NCI-H82 (cell line): Measurements from ENCODE around the gene S100A2.
A peak's percentile ranks its signal among the peaks of the same experiment; 100 is the strongest.

Experiments
- DNase-seq: peaks from one replicate; lab custom pipeline; 2025; lab: John Stamatoyannopoulos, UW

Gene S100A2

DNA sequence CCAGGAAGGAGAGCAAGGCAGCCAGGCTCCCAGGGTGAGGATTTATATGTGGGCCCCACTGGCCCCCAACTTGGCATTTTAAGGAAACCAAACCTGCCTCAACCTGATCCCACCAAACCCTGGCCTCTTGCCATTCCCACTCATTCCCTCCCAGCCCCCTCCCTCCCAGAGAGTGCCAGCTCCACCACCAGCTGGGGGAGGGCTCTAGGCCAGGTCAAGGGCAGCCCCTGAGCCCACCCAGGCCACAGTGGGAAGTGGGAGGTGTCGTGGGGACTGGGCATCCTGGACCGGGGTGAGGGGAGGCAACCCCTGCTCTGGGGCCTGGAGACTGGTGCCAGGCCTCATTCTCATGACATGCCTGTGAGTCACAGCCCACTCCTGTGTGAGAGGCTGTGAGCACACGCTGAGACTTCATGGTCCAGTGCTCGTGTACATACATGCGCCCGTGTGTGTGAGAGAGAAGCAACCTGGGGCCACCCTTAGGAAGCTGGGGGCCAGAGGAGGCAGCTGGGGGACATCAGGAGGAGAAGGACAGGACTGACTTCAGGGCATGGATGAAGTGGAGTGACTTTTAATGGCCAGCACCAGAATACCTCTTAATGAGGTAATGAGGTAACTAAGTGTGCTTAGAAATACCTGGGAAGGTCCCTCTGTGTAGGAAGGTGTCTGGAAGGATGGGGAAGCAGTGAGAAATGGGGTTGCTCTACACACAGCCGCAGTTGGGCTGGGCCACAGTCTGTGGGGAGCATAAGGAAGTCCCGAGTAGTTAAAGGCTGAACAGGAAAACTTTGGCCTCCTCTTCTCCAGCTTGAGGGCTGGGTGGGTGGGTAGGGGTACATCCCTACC, at the start of gene S100A2:
TSS of gene S100A2 (minus strand) at position 316 of the 846 bp plus-strand sequence. CDS start 1,967 bp downstream, outside the sequence.
- DNase-seq = peak; percentile 58

DNA sequence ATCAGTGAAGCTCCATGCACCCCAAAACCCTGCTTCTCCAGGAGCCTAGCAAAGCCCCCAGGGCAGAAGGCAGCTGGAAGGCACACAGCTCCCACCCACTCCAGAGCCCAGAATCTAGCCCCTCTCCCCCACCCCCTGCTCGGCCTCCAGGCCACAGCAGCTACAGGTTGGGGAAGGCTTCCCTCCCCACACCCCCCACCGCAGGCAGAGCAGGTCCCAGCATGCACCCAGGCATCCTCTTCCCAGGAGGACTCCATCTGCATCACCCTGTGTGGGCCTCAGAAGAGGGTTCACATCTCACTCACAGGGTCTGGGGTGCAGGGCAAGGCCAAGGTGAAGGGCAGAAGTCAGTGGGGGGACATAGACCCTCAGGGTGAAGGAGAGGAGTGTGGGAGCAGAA, 49.8 kb upstream of the S100A2 start:
- no peak for DNase-seq

DNA sequence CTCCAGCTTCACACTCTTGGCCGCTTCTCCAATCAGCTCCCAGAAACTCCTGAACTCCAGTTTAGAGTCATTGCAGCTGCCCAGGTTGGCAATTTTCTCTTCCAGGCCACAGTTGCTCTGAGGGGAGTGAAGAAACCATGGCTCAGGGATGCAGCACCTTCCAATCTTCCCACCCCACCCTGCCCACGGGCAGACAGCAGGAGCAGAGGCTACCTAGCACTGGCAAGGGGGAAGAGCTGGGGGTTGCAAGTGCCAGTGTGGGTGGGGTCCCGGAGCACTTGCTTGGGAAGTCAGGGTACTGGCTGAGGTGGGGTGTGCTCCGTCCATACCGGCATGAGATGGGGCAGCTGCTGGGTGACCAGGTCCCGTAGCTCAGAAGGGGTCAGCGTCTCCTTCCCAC, 49.3 kb upstream of the S100A2 start:
- no peak for DNase-seq

DNA sequence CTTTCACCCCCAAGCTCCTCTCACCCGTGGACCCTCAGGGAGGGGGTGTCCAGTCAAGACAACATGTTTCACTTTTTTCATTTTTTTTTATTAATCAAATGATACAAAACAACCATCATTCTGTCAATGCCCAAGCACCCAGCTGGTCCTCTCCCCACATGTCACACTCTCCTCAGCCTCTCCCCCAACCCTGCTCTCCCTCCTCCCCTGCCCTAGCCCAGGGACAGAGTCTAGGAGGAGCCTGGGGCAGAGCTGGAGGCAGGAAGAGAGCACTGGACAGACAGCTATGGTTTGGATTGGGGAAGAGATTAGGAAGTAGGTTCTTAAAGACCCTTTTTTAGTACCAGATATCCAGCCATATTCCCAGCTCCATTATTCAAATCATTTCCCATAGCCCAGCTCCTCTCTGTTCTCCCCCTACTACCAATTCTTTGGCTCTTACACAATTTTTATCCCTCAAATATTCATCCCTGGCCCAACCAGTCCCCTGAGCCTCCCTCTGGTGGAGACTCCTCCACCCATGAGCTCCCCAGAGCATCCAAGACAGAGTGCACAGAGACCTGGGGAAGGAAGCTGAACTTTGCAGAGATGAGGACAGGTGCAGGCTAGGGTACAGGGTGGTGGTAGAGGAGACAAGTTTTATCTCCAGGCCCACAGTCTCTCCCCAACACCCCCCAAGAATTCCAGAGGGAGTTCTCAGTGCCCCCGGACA, 48.7 kb upstream of the S100A2 start:
- no peak for DNase-seq

DNA sequence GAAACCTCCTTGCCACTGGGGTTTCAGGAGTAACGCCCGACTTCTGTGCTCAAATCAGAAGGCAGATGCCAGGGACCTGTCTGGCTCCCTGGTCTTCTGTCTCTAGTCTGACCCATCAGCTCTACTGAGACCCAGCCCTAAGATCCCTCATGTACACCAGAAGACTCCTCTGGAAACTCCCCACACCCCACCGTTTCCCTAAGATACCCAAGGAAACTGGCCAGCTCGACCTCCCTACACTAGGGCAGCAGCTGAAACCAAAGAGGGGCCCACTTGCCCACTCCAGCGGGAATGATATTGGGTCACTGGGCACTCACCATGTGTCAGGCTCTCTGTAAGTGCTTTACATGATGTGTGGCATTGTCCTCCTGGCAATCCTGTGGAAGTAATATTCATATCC, 47.8 kb upstream of the S100A2 start:
- no peak for DNase-seq

DNA sequence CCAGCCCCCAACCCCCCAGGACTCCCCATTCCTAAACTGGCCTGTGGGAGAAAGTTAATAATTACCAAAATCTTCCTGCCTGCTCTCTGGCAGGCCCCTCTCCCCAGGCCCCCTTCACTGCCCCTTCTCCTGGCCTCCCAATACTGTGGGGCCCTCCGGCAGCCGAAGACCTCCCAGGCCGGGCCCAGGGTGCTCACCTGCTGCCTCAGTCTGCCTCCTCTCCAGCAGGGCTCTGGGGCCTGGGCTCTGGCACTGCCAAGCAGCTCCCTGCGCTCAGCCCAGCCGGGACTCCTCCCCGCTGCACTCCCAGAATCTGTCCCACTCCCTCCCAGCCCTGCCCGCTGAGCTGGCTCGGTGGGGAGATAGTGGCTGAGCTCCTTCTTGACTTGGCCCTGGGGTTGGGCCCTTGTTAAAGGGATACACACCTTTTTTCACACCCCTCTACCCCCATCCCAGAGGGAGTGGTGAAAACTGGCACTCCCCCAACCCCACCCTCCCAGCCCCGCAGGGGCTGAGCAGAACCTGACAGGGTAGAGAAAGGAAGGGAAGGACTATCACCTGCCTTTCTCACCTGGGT, 47.2 kb upstream of the S100A2 start, which contains the start of gene S100A16:
TSS of gene S100A16 (minus strand) at position 383 of the 577 bp plus-strand sequence. CDS start 4,986 bp downstream, outside the sequence.
- no peak for DNase-seq

DNA sequence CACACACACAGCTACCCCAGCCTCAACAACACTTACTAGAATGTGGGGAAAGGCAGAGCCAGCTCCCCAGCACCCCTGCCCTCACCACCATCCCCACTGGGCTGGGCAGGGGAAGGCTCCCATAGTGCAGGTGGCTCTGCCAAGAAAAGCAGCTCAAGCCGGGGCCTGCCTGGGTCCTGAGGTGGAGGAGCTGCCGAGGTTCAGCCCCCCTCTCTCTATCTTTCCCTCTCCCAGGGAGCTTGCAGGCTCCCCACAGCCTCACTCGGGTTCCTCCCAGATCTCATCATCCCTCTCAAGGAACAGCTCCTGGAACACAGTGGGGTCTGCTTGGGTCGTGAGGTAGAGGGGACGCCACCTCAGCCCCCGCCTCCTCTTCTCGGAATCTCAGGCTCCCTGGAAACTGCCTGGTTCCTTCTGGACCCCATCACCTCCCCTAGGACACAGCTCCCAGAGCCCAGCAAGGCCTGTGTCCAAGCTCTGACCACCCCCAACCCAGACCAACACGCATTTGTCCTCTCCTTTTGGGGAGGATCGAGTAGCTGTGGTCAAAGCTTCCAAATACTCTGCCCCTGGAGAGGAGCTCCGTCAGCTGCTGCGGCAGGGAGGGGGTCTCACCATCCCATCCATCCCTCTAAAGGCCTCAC, 46.6 kb upstream of the S100A2 start:
- no peak for DNase-seq

DNA sequence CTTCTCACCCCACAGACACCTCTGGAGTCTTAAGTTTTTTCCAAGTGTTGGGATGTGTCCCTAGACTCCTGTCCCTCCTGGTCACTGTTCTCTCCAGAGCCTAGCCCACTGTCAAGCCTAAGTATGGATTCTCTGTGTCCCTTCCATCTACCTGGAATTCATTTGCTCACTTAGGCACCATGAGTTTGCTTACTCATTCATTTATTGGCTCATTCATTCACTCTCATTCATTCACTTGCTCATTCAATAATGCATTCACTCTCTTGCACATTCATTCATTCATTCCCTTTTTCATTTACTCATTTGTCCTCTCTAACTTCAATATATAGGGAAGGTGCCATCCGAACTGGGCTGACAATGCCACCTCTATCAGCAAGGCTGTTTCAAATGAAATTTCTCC, 45.7 kb upstream of the S100A2 start:
- DNase-seq = no peak

DNA sequence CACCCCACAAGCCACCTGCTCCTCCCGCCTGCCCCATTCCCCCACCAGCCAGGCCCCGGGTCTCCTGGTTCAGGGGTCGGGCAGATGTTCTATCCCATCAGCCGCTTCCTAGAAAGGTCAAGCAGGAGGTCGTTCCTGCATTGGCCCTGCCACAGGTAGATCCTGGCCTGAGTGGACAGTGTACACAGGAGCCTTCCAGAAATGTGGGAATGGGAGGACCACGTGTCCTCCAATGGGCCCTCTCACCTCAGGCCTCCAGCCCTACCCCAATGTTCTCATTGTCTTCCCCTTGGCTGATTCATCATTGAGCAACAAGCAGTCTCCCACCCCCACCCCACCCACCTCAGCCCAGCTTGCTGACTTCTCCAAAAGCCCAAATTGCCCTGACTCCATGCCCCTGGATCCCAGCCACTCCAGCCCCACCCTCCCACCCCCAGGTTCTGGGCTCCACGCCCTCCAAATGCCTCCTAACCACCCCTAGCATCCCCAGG, 45.2 kb upstream of the S100A2 start:
- no peak for DNase-seq

DNA sequence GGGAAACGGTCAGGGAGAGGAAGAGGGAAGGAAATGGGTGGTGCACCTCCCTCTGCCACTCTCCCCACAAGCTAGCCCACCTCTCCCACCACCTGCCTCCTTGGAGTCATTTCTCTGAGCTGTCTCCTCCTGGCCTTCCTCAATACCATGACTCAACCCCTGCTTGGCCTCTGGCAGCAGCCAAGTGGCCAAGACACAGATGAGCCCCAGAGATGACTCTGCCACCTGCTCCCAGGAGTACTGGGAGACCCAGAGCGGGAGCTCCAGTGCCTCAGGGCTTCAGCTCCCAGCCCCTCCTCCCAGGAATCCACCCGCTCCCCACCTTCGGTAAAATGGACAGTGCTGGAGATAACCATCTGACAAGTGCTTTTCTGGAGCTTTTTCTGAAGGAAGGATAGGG, 44.7 kb upstream of the S100A2 start:
- DNase-seq = no peak

DNA sequence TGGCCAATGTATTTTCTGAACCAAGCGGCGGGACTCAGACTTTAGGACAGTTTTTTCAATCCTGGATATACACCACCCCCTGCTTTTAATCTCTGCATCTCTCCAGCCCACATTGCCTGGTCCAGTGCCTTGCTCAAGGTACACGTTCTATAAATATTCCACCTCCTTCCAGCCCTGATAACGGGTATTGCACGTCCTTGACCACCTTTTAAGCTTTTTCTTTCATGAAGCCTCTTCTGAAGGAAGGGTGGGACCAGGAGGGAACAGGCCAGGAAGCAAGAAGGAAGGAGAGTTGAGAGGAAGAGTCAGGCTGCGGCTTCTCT, 43.9 kb upstream of the S100A2 start:
- DNase-seq = no peak

DNA sequence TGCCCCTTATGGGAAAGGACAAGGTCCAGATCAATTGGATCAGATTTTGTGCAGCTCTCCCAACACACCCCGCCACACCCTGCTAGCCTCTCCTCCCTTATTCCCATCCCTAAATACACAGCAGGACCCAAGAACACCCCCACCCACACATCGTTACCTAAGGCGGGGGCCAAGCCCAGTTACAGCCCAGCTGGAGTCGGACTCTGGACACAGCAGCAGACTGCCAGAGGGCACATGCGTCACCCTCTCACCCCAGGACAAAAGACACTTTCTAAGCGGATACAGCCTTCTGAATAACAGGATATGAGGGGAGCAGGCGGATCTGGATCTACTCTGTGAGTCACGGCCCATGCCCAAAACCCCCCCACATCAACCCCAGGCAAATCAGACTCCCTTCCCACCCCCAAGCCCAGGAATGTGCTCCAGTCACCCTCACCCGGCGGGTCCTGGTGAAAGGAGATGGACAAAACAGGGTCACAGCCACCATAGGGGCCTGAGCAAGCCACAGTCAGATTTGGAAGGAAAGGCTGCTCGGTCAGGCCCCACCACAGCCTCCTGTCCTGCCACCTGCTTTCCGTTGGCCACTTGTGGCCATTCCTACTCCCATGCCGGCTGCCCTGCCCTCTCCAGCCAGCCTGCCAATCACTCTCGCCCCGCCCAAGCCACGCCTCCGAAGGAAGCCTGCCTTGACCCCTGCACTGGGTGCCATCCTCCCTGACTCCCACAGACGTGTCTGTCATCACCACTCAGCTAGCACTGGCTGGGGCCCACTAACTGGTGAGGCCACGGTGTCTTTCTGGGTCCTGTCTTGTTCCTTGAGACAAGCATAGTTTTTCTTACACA, 43.3 kb upstream of the S100A2 start:
- no peak for DNase-seq

DNA sequence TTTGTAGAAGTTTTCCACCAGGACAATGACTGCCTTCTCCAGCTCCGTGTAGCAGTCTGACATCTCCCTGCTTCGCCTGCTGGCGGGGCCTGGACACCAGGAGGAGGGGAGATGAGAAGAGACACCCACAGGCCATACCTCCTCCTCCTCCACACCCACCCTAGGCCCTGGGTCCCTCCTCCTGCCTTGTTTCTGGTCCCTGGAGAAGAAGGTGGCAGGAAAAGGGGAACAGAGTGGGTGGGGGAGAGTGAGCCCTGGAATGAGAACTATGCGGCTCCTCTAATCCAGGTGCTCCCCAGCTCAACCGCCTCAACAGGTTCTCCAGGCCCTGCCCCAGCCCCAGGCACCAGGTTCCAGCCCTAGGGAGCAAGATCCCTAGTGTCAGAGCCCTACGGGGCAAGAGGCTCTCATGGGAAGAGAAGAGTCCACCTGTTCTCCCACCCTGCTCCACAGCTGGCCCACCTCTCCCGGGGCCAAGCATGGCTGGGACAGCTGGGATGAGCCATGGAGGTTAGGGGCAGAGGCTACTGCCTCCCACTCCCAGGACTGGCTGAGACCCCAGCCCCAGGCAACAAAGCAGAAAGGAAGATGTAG, 42.5 kb upstream of the S100A2 start:
- no peak for DNase-seq

DNA sequence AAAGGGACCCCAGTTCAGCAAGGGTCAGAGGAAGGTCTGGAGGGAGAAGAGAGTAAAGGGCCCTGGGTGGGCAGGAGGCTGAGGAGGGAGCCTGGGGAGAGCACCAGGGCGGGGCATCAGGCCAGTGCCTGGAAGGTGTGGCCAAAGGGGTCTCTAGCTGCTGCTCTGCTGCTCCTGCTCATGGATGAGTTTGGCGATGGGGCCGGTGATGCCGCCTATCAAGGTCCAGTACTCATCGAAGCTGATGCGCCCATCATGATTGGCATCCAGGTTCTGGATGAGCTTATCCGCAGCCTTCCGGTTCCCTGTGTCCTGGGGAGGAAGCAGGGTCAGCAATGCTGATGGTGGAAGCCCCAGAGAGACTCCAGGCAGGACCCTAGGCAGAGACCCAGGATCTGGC, 41.7 kb upstream of the S100A2 start:
- no peak for DNase-seq

DNA sequence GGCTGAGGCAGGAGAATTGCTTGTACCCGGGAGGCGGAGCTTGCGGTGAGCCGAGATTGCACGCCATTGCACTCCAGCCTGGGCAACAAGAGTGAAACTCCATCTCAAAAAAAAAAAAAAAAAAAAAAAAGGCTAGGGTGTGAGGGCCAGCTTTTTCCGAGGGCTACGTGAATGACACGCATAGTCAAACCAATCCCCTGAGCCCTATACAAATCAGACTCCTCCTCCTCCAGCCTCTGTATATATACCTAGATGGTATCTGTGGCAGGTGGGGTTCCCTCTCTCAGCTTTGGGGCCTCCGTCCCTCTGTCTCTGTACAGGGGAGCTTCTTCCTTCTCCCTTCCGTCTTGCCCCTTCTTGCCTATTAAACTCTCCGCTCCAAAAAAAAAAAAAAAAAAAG, 40.5 kb upstream of the S100A2 start:
- no peak for DNase-seq

DNA sequence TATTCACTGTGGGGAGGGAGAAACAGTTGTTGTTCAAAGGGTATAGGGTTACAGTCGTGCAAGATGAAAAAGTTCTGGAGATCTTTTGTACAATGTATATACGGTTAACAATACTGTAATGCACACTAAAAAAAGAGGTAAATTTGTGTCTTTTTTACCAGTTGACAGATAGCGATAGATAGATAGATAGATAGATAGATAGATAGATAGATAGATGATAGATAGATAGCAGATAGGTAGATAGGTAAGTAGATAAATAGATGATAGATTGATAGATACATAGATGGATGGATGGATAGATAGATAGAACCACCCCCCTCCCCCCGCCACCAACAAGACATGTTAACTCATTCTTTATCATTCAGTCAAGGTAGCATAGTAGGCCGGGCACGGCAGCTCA, 37.1 kb upstream of the S100A2 start:
- no peak for DNase-seq

DNA sequence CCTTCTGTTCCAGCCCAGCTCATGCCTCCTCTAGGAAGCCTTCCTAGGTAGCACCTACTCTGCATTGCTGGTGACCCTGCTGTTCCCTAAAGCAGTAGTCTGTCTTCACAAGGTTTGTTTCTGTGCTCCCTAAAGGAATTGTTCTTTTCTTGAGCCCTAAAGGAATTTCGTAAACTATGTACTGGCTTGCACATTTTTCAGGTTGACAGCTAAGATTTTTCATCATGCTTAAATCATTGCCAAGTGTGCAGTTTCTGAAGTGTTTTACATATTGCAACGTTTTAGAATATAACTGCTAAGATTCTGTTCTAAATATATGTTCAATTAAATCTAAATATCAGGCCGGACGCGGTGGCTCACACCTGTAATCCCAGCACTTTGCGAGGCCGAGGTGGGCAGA, 34.2 kb upstream of the S100A2 start:
- DNase-seq = no peak

DNA sequence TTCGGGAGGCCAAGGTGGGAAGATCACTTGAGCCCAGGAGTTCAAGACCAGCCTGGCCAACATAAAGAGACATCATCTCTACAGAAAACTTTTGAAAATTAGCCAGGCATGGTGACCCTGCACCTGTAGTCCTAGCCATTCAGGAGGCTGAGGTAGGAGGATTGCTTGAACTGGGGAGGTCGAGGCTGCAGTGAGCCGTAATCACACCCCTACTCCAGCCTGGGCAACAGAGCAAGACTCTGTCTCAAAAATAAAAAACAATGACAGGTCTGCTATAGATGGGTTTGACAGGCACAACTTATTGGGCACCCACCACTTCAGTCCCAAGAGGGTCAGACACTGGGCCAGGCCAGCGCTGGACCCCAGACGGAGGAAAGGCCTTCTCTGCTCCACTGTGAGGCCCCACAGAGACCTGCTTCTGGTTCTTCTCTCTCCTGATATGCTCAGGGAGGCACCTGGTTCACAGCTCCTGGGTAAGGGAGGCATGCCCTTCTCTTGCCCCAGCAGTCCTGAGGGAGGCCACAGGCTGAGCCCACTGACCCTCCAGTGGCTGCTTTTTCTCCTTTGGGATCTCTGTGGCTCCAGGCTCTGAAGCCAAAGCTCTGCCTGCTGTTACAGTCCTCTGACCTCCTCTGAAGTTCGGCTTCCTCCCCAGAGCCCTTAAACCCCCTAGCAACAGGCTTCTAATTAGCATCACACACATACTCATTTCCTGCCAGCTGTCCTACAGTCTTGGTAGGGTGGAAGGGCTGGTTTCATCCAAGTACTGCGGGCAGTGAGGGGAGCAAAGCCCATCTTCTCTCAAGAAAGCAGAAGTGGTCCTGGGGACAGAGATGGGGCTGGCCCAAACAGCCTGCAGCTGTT, 32.9 kb upstream of the S100A2 start:
- peak; percentile 90 for DNase-seq

DNA sequence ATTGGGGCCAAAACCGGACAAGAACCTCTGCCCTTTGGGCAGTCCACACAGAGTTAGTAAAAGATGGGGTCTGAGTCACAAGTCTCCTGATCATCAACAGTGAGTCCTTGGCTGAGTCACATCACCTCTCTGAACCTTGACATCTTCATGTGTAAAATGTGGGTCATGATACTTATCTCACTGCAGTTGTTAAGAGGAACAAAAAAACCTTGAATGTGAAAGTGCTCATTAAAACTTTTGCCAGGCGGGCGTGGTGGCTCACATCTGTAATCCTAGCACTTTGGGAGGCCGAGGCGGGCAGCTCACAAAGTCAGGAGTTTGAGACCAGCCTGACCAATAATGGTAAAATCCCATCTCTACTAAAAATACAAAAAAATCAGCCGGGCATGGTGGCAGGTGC, 31.6 kb upstream of the S100A2 start:
- DNase-seq = no peak

DNA sequence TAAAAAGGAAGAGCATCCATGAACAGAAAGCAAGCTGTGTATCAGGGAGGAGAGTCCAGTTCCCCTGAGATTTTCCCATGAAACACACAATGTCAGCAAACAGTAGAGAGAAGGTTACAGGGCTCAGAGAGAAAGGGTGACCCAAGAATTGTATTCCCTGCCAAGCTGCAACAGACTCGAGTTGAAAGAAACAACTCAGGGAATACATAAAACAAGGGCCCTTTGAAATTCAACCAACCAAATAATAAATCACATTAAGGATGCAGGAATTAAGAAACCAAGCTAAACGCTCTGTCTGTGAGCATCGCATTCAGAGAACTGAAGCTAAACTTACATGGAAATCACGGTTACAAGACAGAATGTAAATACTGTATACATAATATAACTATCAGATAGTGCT, 27.1 kb upstream of the S100A2 start:
- no peak for DNase-seq
